SK-N-SH (cell line): Measurements from ENCODE around the gene RIPPLY3. TPM values are rescaled to one million over a fixed set of nuclear protein-coding genes. Genes with fewer than 3 reads are reported as not detected.

Experiments used
- CTCF ChIA-PET: fragments of 300-600, 350-600 bp; formaldehyde crosslinking; extraction: SDS; loops from one replicate; lab custom pipeline; 2021; lab: Yijun Ruan, JAX
- POLR2A ChIA-PET: fragments of 350-600 bp; sonication (Branson Sonifier 250); formaldehyde crosslinking; extraction: SDS; loops from one replicate; lab custom pipeline; 2020; ENCODE audit warnings: antibody characterized with exemption, inconsistent platforms; lab: Yijun Ruan, JAX
- DNase-seq: peaks from one replicate; pipeline ENCODE4 v3.0.0; 2012
- H2AFZ ChIP-seq: fragments of 200-600 bp; sonication (generic); 2 replicates; pipeline ENCODE4 v1.8.1; 2016; ENCODE audit warnings: antibody characterized with exemption, mild to moderate bottlenecking, low read depth
- H3F3A ChIP-seq: fragments of 200-600 bp; sonication (generic); replicated peaks from 2 replicates; pipeline ENCODE3; 2016; ENCODE audit warnings: antibody characterized with exemption, mild to moderate bottlenecking; ENCODE audit not compliant: insufficient read depth
- H3K27ac ChIP-seq, 2 experiments: fragments of 200-500 bp in 1 of 2; fragments of 200-600 bp in 1 of 2; sonication (Bioruptor generic) in 1 of 2; sonication (generic), shearing (Covaris generic) in 1 of 2; 2 replicates each; pipeline versions ENCODE4 v1.5.1 to v1.6.1; 2014 to 2016; ENCODE audit warnings: low read depth in 2 of 2, inconsistent platforms in 1 of 2, low read length in 1 of 2, mild to moderate bottlenecking in 1 of 2, mixed read lengths in 1 of 2
- H3K27me3 ChIP-seq: fragments of 200-600 bp; sonication (generic), shearing (Covaris generic); 2 replicates; pipeline ENCODE4 v1.6.1; 2016; ENCODE audit warnings: mixed run types; ENCODE audit not compliant: insufficient read depth
- H3K36me3 ChIP-seq, 2 experiments: fragments of 200-500 bp in 1 of 2; fragments of 200-600 bp in 1 of 2; sonication (Bioruptor generic) in 1 of 2; sonication (generic) in 1 of 2; replicated peaks in 1 of 2; 2 replicates each; pipeline versions ENCODE3 to v1.5.1; 2014 to 2016; ENCODE audit warnings: low read length in 1 of 2, mild to moderate bottlenecking in 1 of 2; ENCODE audit not compliant: insufficient read depth in 2 of 2, control insufficient read depth in 1 of 2
- H3K4me1 ChIP-seq, 2 experiments: fragments of 200-500 bp in 1 of 2; fragments of 200-600 bp in 1 of 2; sonication (Bioruptor generic) in 1 of 2; sonication (generic), shearing (Covaris generic) in 1 of 2; 2 replicates each; pipeline versions ENCODE4 v1.5.1 to v1.6.1; 2014 to 2016; ENCODE audit warnings: low read depth in 1 of 2, low read length in 1 of 2, mixed run types in 1 of 2; ENCODE audit not compliant: insufficient read depth in 2 of 2, control insufficient read depth in 1 of 2
- H3K4me2 ChIP-seq: fragments of 200-600 bp; sonication (generic), shearing (Covaris generic); 2 replicates; pipeline ENCODE4 v1.6.1; 2017; ENCODE audit warnings: mixed run types
- H3K4me3 ChIP-seq, 2 experiments: fragments of 200-500 bp in 1 of 2; fragments of 200-600 bp in 1 of 2; sonication (Bioruptor generic) in 1 of 2; sonication (generic), shearing (Covaris generic) in 1 of 2; 2 replicates each; pipeline versions ENCODE4 v1.5.1 to v1.8.1; 2014 to 2016; ENCODE audit warnings: low read depth in 2 of 2, inconsistent platforms in 1 of 2, low read length in 1 of 2, mild to moderate bottlenecking in 1 of 2, mixed read lengths in 1 of 2, moderate library complexity in 1 of 2
- H3K79me2 ChIP-seq: fragments of 200-600 bp; sonication (generic); 2 replicates; pipeline ENCODE4 v1.8.1; 2017; ENCODE audit warnings: mild to moderate bottlenecking; ENCODE audit not compliant: insufficient read depth
- H3K9ac ChIP-seq: fragments of 200-600 bp; sonication (generic); 2 replicates; pipeline ENCODE4 v1.6.1; 2017; ENCODE audit warnings: mixed run types
- H3K9me2 ChIP-seq: fragments of 200-600 bp; sonication (generic); 2 replicates; pipeline ENCODE4 v1.6.1; 2017; ENCODE audit warnings: mixed run types
- H3K9me3 ChIP-seq: fragments of 200-600 bp; sonication (generic); 2 replicates; pipeline ENCODE4 v1.6.1; 2017; ENCODE audit warnings: mixed run types, mild to moderate bottlenecking, moderate library complexity
- H4K20me1 ChIP-seq: fragments of 200-600 bp; sonication (generic); 2 replicates; pipeline ENCODE4 v1.6.1; 2017; ENCODE audit warnings: mild to moderate bottlenecking, mixed run types; ENCODE audit not compliant: insufficient read depth
- CHD2 ChIP-seq: fragments of 150-350 bp; IDR thresholded peaks from 2 replicates; pipeline ENCODE4 v1.6.1; 2018; ENCODE audit warnings: low read length; ENCODE audit not compliant: partially characterized antibody
- ELF1 ChIP-seq: IDR thresholded peaks from 2 replicates; pipeline ENCODE4 v1.4.0; 2012
- MEF2A ChIP-seq: IDR thresholded peaks from 2 replicates; pipeline ENCODE4 v1.4.0; 2012; ENCODE audit warnings: low read depth, borderline replicate concordance
- MXI1 ChIP-seq: IDR thresholded peaks from 2 replicates; pipeline ENCODE4 v1.6.1; 2012; ENCODE audit warnings: mild to moderate bottlenecking, low read depth, low read length, improper control_type of control experiment
- NFIC ChIP-seq: IDR thresholded peaks from 2 replicates; pipeline ENCODE4 v1.4.0; 2012; ENCODE audit warnings: borderline replicate concordance
- POLR2AphosphoS5 ChIP-seq: IDR thresholded peaks from 2 replicates; pipeline ENCODE4 v1.6.1; 2012; ENCODE audit warnings: low read depth, low read length
- RCOR1 ChIP-seq: fragments of 150-350 bp; IDR thresholded peaks from 2 replicates; pipeline ENCODE4 v1.6.1; 2017; ENCODE audit warnings: antibody characterized with exemption, low read length
- RXRA ChIP-seq: IDR thresholded peaks from 2 replicates; pipeline ENCODE4 v1.4.0; 2012; ENCODE audit warnings: low read depth, mild to moderate bottlenecking, borderline replicate concordance
- SIN3A ChIP-seq: IDR thresholded peaks from 2 replicates; pipeline ENCODE4 v1.6.1; 2012; ENCODE audit warnings: low read depth, mild to moderate bottlenecking, low read length, moderate library complexity, borderline replicate concordance
- TEAD4 ChIP-seq: IDR thresholded peaks from 2 replicates; pipeline ENCODE4 v1.4.0; 2012; ENCODE audit warnings: mild to moderate bottlenecking, borderline replicate concordance; ENCODE audit not compliant: insufficient read depth
- WGBS: methylation state at CpG from one replicate; pipeline ENCODE4 v1.1.6; 2017; ENCODE audit warnings: low lambda C conversion rate; 5-methylcytosine and 5-hydroxymethylcytosine counted together
- polyA plus RNA-seq, 3 experiments: library from polyadenylated mRNA; depleted of rRNA; stranded (reverse); fragments of >200 nt; gene quantifications; 2 replicates each; pipeline ENCODE4 v1.2.3, GENCODE V29; 2012
- TF ChIP-seq, protein P1 (sequence below): fragments of 200-600 bp; sonication (generic); IDR thresholded peaks from 2 replicates; pipeline ENCODE4 v1.6.1; 2017; ENCODE audit warnings: antibody characterized with exemption, mild to moderate bottlenecking, moderate library complexity
- TF ChIP-seq, protein P2 (sequence below): fragments of 150-350 bp; IDR thresholded peaks from 2 replicates; pipeline ENCODE4 v1.6.1; 2016; ENCODE audit warnings: mild to moderate bottlenecking, low read depth, low read length
- TF ChIP-seq, protein P3 (sequence below): IDR thresholded peaks from 2 replicates; pipeline ENCODE4 v1.4.0; 2012; ENCODE audit warnings: low read depth, borderline replicate concordance
- TF ChIP-seq, protein P4 (sequence below): IDR thresholded peaks from 2 replicates; pipeline ENCODE4 v1.4.0; 2012; ENCODE audit warnings: low read depth

Gene RIPPLY3
- polyA plus RNA-seq, 1 of the 3 experiments (the other 2 are of a cell fraction): 0.03 TPM

DNA sequence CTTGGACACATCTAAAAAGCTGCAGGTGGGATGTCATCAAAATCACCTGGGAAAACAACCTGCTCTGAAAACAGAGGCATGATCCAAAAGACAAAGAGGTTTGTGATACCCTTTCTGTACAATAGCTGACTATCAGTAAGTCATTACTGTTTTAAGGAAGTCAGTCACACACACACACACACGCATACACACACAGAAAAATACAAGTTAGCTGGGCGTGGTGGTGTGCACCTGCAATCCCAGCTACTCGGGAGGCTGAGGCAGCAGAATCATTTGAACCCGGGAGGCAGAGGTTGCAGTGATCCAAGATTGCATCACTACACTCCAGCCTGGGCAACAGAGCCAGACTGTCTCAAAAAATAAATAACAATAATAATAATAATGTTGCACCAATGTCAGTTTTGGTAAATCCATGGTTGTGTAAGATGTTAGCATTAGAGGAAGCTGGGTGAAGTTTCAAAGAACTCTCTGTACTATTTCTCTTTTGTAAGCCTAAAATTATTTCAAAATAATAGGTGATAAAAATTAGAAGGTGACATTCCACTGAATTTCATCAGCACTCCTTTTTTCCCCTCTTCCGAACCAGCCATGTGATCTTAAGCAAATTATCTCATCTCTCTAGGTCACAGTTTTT is 30.2 kb upstream of the RIPPLY3 start:
- H3K9ac ChIP-seq: no peak overlapping the region
- no peak overlapping the region for H3K4me3 ChIP-seq
- H3K4me2 ChIP-seq: no peak overlapping the region
- H3K27me3 ChIP-seq: no peaks in the 10 kb centered on the region
- no peak overlapping the region for H2AFZ ChIP-seq
- peaks cover 0 to 5% of the 10 kb centered on the region in 2 experiments; a peak in 3 of 4 replicates for H3K4me1 ChIP-seq
- no peak for DNase-seq
- TF ChIP-seq, protein P1, sequence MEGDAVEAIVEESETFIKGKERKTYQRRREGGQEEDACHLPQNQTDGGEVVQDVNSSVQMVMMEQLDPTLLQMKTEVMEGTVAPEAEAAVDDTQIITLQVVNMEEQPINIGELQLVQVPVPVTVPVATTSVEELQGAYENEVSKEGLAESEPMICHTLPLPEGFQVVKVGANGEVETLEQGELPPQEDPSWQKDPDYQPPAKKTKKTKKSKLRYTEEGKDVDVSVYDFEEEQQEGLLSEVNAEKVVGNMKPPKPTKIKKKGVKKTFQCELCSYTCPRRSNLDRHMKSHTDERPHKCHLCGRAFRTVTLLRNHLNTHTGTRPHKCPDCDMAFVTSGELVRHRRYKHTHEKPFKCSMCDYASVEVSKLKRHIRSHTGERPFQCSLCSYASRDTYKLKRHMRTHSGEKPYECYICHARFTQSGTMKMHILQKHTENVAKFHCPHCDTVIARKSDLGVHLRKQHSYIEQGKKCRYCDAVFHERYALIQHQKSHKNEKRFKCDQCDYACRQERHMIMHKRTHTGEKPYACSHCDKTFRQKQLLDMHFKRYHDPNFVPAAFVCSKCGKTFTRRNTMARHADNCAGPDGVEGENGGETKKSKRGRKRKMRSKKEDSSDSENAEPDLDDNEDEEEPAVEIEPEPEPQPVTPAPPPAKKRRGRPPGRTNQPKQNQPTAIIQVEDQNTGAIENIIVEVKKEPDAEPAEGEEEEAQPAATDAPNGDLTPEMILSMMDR: no peak
- TF ChIP-seq, protein P2, sequence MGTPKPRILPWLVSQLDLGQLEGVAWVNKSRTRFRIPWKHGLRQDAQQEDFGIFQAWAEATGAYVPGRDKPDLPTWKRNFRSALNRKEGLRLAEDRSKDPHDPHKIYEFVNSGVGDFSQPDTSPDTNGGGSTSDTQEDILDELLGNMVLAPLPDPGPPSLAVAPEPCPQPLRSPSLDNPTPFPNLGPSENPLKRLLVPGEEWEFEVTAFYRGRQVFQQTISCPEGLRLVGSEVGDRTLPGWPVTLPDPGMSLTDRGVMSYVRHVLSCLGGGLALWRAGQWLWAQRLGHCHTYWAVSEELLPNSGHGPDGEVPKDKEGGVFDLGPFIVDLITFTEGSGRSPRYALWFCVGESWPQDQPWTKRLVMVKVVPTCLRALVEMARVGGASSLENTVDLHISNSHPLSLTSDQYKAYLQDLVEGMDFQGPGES: no peak
- TF ChIP-seq, protein P3, sequence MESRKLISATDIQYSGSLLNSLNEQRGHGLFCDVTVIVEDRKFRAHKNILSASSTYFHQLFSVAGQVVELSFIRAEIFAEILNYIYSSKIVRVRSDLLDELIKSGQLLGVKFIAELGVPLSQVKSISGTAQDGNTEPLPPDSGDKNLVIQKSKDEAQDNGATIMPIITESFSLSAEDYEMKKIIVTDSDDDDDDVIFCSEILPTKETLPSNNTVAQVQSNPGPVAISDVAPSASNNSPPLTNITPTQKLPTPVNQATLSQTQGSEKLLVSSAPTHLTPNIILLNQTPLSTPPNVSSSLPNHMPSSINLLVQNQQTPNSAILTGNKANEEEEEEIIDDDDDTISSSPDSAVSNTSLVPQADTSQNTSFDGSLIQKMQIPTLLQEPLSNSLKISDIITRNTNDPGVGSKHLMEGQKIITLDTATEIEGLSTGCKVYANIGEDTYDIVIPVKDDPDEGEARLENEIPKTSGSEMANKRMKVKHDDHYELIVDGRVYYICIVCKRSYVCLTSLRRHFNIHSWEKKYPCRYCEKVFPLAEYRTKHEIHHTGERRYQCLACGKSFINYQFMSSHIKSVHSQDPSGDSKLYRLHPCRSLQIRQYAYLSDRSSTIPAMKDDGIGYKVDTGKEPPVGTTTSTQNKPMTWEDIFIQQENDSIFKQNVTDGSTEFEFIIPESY: no peak
- TF ChIP-seq RXRA: no peak
- TF ChIP-seq CHD2: no peak
- no peak for TF ChIP-seq TEAD4
- no peak for TF ChIP-seq SIN3A
- TF ChIP-seq, protein P4, sequence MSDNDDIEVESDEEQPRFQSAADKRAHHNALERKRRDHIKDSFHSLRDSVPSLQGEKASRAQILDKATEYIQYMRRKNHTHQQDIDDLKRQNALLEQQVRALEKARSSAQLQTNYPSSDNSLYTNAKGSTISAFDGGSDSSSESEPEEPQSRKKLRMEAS: no peak
- no peak for TF ChIP-seq ELF1
- TF ChIP-seq MEF2A: no peak
- TF ChIP-seq POLR2AphosphoS5: no peak
- TF ChIP-seq MXI1: no peak
- no peak for TF ChIP-seq NFIC
- TF ChIP-seq RCOR1: no peak
- POLR2A ChIA-PET: interaction anchor here (1.2 to 3.5 kb wide), 2 partner anchors 9 to 13 kb away, joined by 3 to 10 read pairs; no protein-coding TSS in a partner anchor
- no peaks in the 10 kb centered on the region for H3K9me2 ChIP-seq
- CTCF ChIA-PET: interaction anchor here (0.6 to 3.5 kb wide), 33 partner anchors 8 to 291 kb away, joined by 3 to 38 read pairs (median 5); partner anchors contain the start of genes HLCS, RIPPLY3 and VPS26C
- H4K20me1 ChIP-seq: no peaks in the 10 kb centered on the region
- 60% methylated on average over 5 of the region's 5 CpGs for WGBS
- H3K27ac ChIP-seq: no peak overlapping the region
- no peaks in the 10 kb centered on the region for H3K79me2 ChIP-seq
- H3K9me3 ChIP-seq: no peaks in the 10 kb centered on the region
- no peaks in the 10 kb centered on the region for H3K36me3 ChIP-seq
- H3F3A ChIP-seq: no peaks in the 10 kb centered on the region
